OCI-LY1 (cell line): Measurements from ENCODE around the gene SMIM32.

Source experiments
- EZH2 ChIP-seq: fragments of 200-600 bp; sonication (generic), shearing (Covaris generic); IDR thresholded peaks from 2 replicates; pipeline ENCODE4 v1.8.0; 2017; ENCODE audit warnings: borderline replicate concordance, mixed run types, mild to moderate bottlenecking, antibody characterized with exemption, low read length, moderate library complexity, mixed read lengths
- TF ChIP-seq, protein P1 (sequence below): fragments of 200-600 bp; sonication (generic), shearing (Covaris generic); IDR thresholded peaks from 2 replicates; pipeline ENCODE4 v1.5.1; 2017; ENCODE audit warnings: mild to moderate bottlenecking, antibody characterized with exemption, low read length, moderate library complexity, mixed read lengths

DNA sequence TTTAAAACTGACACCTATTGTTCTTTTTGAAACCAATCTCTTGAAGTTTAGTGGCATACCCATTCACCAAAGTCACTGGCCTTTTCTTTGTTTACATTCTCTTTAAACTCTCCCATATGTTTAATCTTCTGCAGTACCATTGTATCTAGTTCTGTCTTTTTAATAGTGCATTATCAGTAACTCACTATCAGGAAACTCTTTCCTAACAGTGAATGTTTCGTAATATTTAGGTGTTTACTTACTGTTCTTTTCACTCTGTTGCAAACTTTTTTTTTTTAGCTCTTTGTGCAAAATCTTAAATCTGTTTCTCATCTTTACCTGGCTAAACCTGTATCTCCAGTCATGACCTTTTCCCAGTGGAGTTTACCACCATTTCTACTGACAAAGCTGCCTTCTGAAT, 43.1 kb downstream of the SMIM32 start:
- TF ChIP-seq, protein P1, sequence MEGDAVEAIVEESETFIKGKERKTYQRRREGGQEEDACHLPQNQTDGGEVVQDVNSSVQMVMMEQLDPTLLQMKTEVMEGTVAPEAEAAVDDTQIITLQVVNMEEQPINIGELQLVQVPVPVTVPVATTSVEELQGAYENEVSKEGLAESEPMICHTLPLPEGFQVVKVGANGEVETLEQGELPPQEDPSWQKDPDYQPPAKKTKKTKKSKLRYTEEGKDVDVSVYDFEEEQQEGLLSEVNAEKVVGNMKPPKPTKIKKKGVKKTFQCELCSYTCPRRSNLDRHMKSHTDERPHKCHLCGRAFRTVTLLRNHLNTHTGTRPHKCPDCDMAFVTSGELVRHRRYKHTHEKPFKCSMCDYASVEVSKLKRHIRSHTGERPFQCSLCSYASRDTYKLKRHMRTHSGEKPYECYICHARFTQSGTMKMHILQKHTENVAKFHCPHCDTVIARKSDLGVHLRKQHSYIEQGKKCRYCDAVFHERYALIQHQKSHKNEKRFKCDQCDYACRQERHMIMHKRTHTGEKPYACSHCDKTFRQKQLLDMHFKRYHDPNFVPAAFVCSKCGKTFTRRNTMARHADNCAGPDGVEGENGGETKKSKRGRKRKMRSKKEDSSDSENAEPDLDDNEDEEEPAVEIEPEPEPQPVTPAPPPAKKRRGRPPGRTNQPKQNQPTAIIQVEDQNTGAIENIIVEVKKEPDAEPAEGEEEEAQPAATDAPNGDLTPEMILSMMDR = no peak
- no peak for TF ChIP-seq EZH2
